Measurements from ENCODE around the gene CACFD1.

DNA sequence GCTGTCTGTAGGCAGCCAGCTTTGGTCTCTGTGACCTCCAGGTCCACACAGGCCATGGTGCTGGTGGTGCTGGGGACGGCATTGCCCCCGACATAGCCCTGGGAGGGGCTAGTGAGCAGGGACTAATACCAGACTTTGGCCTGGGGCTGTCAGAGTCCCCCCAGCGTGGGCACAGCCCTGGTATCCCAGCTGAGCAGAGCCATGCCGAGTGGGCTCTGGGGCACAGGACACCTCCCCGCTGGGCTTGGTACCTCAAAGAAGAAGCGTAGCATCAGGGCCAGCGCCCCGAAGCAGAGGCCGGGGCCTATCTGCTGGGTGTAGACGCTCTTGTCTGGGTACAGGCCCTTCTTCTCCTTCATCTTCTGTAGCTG lies 55.4 kb downstream of the CACFD1 start:
- TF ChIP-seq, protein P1, sequence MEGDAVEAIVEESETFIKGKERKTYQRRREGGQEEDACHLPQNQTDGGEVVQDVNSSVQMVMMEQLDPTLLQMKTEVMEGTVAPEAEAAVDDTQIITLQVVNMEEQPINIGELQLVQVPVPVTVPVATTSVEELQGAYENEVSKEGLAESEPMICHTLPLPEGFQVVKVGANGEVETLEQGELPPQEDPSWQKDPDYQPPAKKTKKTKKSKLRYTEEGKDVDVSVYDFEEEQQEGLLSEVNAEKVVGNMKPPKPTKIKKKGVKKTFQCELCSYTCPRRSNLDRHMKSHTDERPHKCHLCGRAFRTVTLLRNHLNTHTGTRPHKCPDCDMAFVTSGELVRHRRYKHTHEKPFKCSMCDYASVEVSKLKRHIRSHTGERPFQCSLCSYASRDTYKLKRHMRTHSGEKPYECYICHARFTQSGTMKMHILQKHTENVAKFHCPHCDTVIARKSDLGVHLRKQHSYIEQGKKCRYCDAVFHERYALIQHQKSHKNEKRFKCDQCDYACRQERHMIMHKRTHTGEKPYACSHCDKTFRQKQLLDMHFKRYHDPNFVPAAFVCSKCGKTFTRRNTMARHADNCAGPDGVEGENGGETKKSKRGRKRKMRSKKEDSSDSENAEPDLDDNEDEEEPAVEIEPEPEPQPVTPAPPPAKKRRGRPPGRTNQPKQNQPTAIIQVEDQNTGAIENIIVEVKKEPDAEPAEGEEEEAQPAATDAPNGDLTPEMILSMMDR (conservative IDR thresholded peaks at IDR 0.05 in 1 of 2, IDR thresholded peaks at IDR 0.05 in 1 of 2; ENCODE audit: extremely low read depth in 1 of 2, insufficient read depth in 1 of 2, low read depth in 1 of 2, low read length in 2 of 2), result no peak
- TF ChIP-seq EZH2 (IDR thresholded peaks at IDR 0.05; ENCODE audit: borderline replicate concordance, low read length), result no peak

All from mammary epithelial cell (primary cell).